Kidney glomerular epithelial cell (primary cell): ENCODE results near the gene C20orf96.
"Not testable (repeated sequence)": the region's sequence is repeated elsewhere in the genome, so short reads cannot be mapped to it uniquely, and the experiment has no call there.

Experiments used
- DNase-seq: peaks from one replicate; lab custom pipeline; 2025; lab: John Stamatoyannopoulos, UW

C20orf96 gene

DNA sequence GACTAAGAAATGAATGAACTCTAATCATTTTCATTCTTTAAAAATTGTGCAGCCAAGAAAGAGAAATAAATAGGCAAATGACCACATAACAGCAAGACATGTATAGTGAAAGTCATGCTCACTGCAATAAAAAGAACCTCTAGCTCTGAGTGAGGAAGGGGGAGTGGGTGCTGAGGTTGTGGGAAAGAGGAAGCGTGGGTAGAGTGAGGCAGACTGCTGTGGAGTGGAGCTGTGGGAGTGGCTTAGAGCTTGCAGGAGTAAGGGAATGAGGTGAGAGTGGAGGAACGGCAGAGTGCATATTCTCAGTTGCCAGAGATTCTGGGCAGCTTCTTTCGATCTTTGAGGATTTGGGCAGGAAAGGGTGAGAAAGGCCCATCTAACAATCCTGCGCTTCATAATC, 53.1 kb downstream of the C20orf96 start:
- no peak for DNase-seq

DNA sequence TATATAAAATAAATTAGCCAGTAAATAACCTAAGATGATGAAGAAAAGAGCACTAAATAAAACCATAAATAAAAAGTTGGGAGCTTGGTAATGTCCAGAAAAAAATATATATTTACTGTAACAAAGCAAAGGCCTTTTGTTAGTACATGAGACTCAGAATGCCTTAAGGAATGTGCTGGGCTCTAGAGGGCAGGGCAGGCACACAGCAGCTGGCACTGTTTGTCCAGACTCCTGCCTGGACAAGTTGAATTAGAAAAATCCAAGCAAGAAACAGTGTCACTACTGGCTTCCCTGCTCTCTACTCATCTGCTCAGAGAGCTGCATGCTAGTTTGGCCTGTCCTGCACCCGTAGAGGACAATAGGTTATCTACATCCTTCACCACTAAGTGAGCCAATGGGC, 54.7 kb downstream of the C20orf96 start:
- DNase-seq: no peak

DNA sequence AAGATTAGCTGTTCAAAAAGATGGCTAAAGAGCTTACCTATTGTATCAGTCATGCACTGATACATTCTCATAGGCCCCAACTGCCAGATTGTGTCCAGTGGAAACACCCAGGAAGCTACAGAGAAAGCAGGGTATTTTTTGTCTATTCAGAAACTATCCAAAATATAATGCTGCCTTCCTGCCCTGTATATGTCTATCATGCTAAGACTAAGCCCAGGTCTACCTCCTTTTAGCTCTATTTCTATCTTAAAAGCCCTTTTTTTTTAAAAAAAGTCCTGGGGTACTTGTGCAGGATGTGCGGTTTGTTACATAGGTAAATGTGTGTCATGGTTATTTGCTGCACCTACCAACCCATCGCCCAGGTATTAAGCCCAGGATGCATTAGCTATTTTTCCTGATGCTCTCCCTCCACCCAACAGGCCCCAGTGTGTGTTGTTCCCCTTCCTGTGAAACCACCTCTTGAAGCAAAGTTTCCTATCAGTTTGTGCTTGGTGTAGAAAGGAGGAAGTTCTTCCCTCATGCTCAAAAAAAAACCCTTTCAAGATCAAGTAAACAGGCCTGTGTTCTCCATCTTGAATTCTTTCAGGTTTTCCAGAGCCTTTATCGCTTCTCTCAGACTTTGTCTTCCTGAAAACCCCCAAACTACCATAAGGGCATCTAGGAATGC, 63.0 kb downstream of the C20orf96 start:
- DNase-seq: no peak

DNA sequence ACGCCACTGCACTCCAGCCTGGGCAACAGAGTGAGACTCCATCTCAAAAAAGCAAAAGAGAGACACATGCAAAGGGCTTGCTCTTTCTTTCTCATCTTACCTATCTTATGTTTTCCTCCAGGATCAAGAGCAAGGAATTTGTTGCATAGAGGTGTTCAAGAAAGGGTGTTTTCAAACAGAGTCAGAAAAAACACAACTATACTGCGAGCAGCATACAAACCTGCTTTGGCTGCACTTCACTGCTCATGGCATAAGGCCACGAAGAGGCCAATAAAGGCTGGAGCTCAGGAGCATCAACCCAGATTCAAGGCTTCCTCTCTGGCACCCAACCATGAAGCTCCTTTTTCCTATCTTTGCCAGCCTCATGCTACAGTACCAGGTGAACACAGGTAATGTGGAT, 63.6 kb downstream of the C20orf96 start, which contains the start of gene DEFB129:
Gene DEFB129, plus strand, starts transcription at position 301 of the 400 bp plus-strand sequence. Its CDS starts 31 bp downstream, at position 332.
- DNase-seq: no peak

DNA sequence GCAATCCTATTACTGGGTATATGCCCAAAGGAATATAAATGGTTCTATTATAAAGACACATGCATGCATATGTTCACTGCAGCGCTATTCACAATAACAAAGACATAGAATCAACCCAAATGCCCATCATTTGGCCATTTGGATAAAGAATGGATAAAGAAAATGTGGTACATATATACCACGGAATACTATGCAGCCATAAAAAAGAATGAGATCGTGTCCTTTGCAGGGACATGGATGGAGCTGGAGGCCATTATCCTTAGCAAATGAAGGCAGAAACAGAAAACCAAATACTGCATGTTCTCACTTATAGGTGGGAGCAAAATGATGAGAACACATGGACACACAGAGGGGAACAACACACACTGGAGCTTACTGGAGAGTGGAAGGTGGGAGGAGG, 64.7 kb downstream of the C20orf96 start:
- not testable (repeated sequence) for DNase-seq

DNA sequence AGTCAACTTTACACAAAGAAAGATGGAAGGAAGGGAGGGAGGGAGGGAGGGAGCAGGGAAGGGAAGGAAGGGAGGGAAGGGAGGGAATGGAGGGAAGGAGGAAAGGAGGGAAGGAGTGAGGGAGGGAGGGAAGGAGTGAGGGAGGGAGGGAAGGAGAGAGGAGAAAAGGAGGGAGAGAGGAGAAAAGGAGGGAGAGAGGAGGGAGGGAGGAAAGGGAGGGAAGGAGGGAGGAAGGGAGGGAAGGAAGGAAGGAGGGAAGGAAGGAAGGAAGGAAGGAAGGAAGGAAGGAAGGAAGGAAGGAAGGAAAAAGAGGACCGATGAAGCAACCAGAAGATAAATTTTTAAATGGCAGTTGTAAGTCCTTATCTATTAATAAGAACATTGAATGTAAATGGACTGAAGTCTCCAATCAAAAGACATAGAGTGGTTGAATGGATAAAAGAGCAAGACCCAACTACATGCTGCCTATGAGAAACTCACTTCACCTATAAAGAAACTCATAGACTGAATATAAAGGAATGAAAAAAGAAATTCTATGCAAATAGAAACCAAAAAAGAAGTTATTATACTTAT, 69.2 kb downstream of the C20orf96 start:
- DNase-seq: no peak
